ENCODE measurements around the gene NINJ2.
A peak's percentile ranks its signal among the peaks of the same experiment; 100 is the strongest.

The NINJ2 gene

DNA sequence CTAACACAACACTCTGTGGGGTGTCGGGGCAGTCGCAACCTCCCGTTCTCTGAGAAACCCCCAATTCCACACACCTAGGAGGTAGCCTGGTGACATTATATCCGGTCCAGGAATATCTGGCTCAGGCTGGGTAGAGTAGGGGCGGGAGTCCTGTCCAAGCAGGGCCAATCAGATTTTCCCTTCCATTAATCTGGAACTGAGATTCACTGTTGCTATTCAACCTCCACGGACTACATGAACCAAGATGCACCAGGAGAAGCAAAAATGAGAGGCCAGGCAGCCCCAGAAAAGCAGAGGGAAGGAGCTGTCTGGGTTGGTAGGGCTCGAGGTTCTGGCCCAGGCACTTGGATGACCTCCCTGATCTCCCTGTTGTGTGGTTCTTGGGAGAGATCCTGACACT lies 51.0 kb downstream of the NINJ2 start:
- 100% methylated on average over 3 of the region's 7 CpGs for WGBS (ENCODE audit: insufficient coverage)
- H3K27ac ChIP-seq (ENCODE audit: insufficient read depth in 1 of 2, low read depth in 1 of 2, low read length in 2 of 2, poor library complexity in 1 of 2, severe bottlenecking in 2 of 2), result no peak overlapping the region
- peaks cover 13 to 85% (median 65%) of the 10 kb centered on the region in 4 experiments for H3K4me1 ChIP-seq (ENCODE audit: control extremely low read depth in 1 of 4, control insufficient read depth in 4 of 4, insufficient read depth in 4 of 4, low read length in 3 of 4)
- CTCF ChIA-PET, result interaction anchor here (1.0 to 11.3 kb wide), 9 partner anchors 9 to 203 kb away, joined by 3 to 116 read pairs (median 4); no protein-coding TSS in a partner anchor
- no peak for DNase-seq
- H3K9me3 ChIP-seq (ENCODE audit: control extremely low read depth in 1 of 5, control insufficient read depth in 4 of 5, insufficient read depth in 2 of 5, low read depth in 1 of 5, low read length in 4 of 5), result no peaks in the 10 kb centered on the region
- POLR2A ChIA-PET, result no interaction called here
- H3K27me3 ChIP-seq (replicated peaks in 2 of 5; ENCODE audit: control insufficient read depth in 4 of 5, insufficient read depth in 5 of 5, low read length in 4 of 5), result no peaks in the 10 kb centered on the region
- H3K4me3 ChIP-seq (ENCODE audit: control insufficient read depth in 1 of 7, extremely low read depth in 1 of 7, insufficient read depth in 4 of 7, low read depth in 2 of 7, low read length in 6 of 7), result no peak overlapping the region
- no peaks in the 10 kb centered on the region for H3K36me3 ChIP-seq (ENCODE audit: control insufficient read depth in 4 of 4, insufficient read depth in 4 of 4, low read length in 3 of 4)

DNA sequence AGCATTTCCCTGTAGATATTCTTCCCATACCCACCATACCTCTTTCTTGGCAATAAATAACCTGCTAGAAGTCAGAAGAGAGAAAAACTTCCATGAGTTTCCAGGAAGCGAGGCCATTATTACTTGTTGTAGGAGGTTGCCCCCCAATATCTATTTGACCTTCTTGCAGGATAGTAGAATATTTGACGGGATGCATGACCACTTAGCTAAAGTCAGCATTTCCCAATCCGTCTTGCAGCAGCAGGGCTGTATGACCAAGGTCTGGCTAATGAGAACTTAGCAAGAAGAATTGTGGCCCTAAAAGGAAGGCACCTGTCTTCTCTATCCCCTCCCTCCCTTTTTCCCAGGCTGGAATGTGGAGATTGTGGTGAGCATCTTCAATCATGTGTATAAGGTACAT lies 51.5 kb downstream of the NINJ2 start:
- no peak for DNase-seq
- Histone ChIP-seq H3K36me3 (ENCODE audit: control insufficient read depth in 4 of 4, insufficient read depth in 4 of 4, low read length in 3 of 4) (no peaks in the 10 kb centered on the region), H3K9me3 (ENCODE audit: control extremely low read depth in 1 of 5, control insufficient read depth in 4 of 5, insufficient read depth in 2 of 5, low read depth in 1 of 5, low read length in 4 of 5) (no peaks in the 10 kb centered on the region), H3K4me1 (ENCODE audit: control extremely low read depth in 1 of 4, control insufficient read depth in 4 of 4, insufficient read depth in 4 of 4, low read length in 3 of 4) (peaks cover 14 to 85% (median 66%) of the 10 kb centered on the region in 4 experiments), H3K27ac (ENCODE audit: insufficient read depth in 1 of 2, low read depth in 1 of 2, low read length in 2 of 2, poor library complexity in 1 of 2, severe bottlenecking in 2 of 2) (peak overlapping the region in 1 of 2 experiments; percentile 37), H3K27me3 (replicated peaks in 2 of 5; ENCODE audit: control insufficient read depth in 4 of 5, insufficient read depth in 5 of 5, low read length in 4 of 5) (no peaks in the 10 kb centered on the region), H3K4me3 (ENCODE audit: control insufficient read depth in 1 of 7, extremely low read depth in 1 of 7, insufficient read depth in 4 of 7, low read depth in 2 of 7, low read length in 6 of 7) (no peak overlapping the region)
- ChIA-PET CTCF (interaction anchor here (1.0 to 11.3 kb wide), 8 partner anchors 9 to 203 kb away, joined by 3 to 116 read pairs (median 4); no protein-coding TSS in a partner anchor), POLR2A (no interaction called here)
- no CpG with 5 or more reads among the region's 3 CpGs for WGBS (ENCODE audit: insufficient coverage)

DNA sequence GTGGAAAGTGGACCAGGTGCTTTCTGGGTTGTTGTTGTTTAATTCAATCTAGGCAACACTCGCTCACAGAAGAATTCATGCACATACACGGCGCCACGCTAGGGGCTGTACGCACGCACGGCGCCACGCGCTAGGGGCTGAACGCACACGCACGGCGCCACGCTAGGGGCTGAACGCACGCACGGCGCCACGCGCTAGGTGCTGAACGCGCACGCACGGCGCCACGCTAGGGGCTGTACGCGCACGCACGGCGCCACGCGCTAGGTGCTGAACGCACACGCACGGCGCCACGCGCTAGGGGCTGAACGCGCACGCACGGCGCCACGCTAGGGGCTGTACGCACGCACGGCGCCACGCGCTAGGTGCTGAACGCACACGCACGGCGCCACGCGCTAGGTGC lies 54.3 kb downstream of the NINJ2 start:
- ChIA-PET CTCF (interaction anchor here (1.1 to 11.3 kb wide), 5 partner anchors 11 to 143 kb away, joined by 3 to 116 read pairs (median 8); partner anchors contain the start of gene WNK1), POLR2A (interaction anchor here (0.5 kb wide), 1 partner anchor 102 kb away, joined by 7 read pairs; no protein-coding TSS in a partner anchor)
- no peak for DNase-seq
- Histone ChIP-seq H3K27me3 (replicated peaks in 2 of 5; ENCODE audit: control insufficient read depth in 4 of 5, insufficient read depth in 5 of 5, low read length in 4 of 5) (no peaks in the 10 kb centered on the region), H3K27ac (ENCODE audit: insufficient read depth in 1 of 2, low read depth in 1 of 2, low read length in 2 of 2, poor library complexity in 1 of 2, severe bottlenecking in 2 of 2) (no peak overlapping the region), H3K4me3 (ENCODE audit: control insufficient read depth in 1 of 7, extremely low read depth in 1 of 7, insufficient read depth in 4 of 7, low read depth in 2 of 7, low read length in 6 of 7) (no peak overlapping the region), H3K9me3 (ENCODE audit: control extremely low read depth in 1 of 5, control insufficient read depth in 4 of 5, insufficient read depth in 2 of 5, low read depth in 1 of 5, low read length in 4 of 5) (no peaks in the 10 kb centered on the region), H3K36me3 (ENCODE audit: control insufficient read depth in 4 of 4, insufficient read depth in 4 of 4, low read length in 3 of 4) (no peaks in the 10 kb centered on the region), H3K4me1 (ENCODE audit: control extremely low read depth in 1 of 4, control insufficient read depth in 4 of 4, insufficient read depth in 4 of 4, low read length in 3 of 4) (peaks cover 13 to 78% (median 61%) of the 10 kb centered on the region in 4 experiments)
- 97% methylated on average over 58 of the region's 58 CpGs for WGBS (ENCODE audit: insufficient coverage)

DNA sequence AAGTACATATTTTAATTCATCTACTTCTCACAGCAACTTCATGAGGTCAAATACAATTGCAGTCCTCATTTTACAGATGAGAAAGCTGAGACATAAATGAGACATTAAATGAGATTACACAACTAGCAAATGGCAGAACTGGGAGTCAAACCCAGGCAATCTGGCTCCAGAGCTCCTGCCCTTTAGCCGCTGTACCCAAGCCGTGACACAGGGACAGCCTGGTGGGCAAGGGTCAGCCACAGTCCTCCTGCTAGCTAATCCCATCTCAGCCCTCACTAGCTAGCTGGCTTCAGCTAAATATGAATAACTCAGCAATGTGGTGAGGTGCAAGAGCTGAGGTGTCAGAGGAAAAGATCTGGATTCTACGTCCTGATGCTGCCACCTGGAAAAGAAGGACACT lies 54.8 kb downstream of the NINJ2 start:
- CTCF ChIA-PET, result interaction anchor here (1.0 to 11.3 kb wide), 7 partner anchors 10 to 39 kb away, joined by 3 to 116 read pairs (median 4); no protein-coding TSS in a partner anchor
- Histone ChIP-seq H3K9me3 (ENCODE audit: control extremely low read depth in 1 of 5, control insufficient read depth in 4 of 5, insufficient read depth in 2 of 5, low read depth in 1 of 5, low read length in 4 of 5) (no peaks in the 10 kb centered on the region), H3K27ac (ENCODE audit: insufficient read depth in 1 of 2, low read depth in 1 of 2, low read length in 2 of 2, poor library complexity in 1 of 2, severe bottlenecking in 2 of 2) (no peak overlapping the region), H3K27me3 (replicated peaks in 2 of 5; ENCODE audit: control insufficient read depth in 4 of 5, insufficient read depth in 5 of 5, low read length in 4 of 5) (no peaks in the 10 kb centered on the region), H3K36me3 (ENCODE audit: control insufficient read depth in 4 of 4, insufficient read depth in 4 of 4, low read length in 3 of 4) (no peaks in the 10 kb centered on the region), H3K4me3 (ENCODE audit: control insufficient read depth in 1 of 7, extremely low read depth in 1 of 7, insufficient read depth in 4 of 7, low read depth in 2 of 7, low read length in 6 of 7) (no peak overlapping the region), H3K4me1 (ENCODE audit: control extremely low read depth in 1 of 4, control insufficient read depth in 4 of 4, insufficient read depth in 4 of 4, low read length in 3 of 4) (peaks cover 13 to 77% (median 62%) of the 10 kb centered on the region in 4 experiments)
- no peak for DNase-seq
- POLR2A ChIA-PET, result no interaction called here
- WGBS (ENCODE audit: insufficient coverage), result 100% methylated on average over 3 of the region's 3 CpGs

DNA sequence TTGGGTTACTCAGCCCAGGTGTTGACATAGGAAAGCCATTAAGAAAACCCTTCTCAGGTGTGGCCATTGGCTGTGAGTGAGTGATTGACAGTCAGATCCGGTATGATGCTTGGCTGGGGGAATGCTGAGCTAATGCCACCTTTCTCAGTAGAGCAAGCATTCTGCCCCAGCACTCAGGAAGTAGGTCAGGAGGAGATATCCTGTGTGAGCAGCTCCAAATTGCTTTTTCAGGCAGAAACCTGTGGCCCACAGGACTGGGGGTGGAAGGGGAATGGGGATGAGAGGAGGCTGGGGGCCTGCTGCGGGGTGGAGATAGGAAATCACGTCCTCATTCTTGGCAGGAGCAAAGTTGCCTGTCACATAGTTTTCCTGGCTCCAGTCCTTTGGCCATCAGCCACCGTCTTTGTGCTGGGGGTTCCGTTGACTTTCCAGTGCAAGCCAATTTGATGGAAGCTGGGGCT lies 55.7 kb downstream of the NINJ2 start:
- CTCF ChIA-PET, result interaction anchor here (0.8 to 11.3 kb wide), 8 partner anchors 10 to 38 kb away, joined by 3 to 116 read pairs (median 4); no protein-coding TSS in a partner anchor
- Histone ChIP-seq H3K9me3 (ENCODE audit: control extremely low read depth in 1 of 5, control insufficient read depth in 4 of 5, insufficient read depth in 2 of 5, low read depth in 1 of 5, low read length in 4 of 5) (no peaks in the 10 kb centered on the region), H3K36me3 (ENCODE audit: control insufficient read depth in 4 of 4, insufficient read depth in 4 of 4, low read length in 3 of 4) (no peaks in the 10 kb centered on the region), H3K27ac (ENCODE audit: insufficient read depth in 1 of 2, low read depth in 1 of 2, low read length in 2 of 2, poor library complexity in 1 of 2, severe bottlenecking in 2 of 2) (no peak overlapping the region), H3K27me3 (replicated peaks in 2 of 5; ENCODE audit: control insufficient read depth in 4 of 5, insufficient read depth in 5 of 5, low read length in 4 of 5) (no peaks in the 10 kb centered on the region), H3K4me3 (ENCODE audit: control insufficient read depth in 1 of 7, extremely low read depth in 1 of 7, insufficient read depth in 4 of 7, low read depth in 2 of 7, low read length in 6 of 7) (peak overlapping the region in 1 of 7 experiments; percentile 11), H3K4me1 (ENCODE audit: control extremely low read depth in 1 of 4, control insufficient read depth in 4 of 4, insufficient read depth in 4 of 4, low read length in 3 of 4) (peaks cover 13 to 78% (median 65%) of the 10 kb centered on the region in 4 experiments)
- 15% methylated on average over 4 of the region's 5 CpGs for WGBS (ENCODE audit: insufficient coverage)
- POLR2A ChIA-PET, result no interaction called here
- DNase-seq, result no peak

DNA sequence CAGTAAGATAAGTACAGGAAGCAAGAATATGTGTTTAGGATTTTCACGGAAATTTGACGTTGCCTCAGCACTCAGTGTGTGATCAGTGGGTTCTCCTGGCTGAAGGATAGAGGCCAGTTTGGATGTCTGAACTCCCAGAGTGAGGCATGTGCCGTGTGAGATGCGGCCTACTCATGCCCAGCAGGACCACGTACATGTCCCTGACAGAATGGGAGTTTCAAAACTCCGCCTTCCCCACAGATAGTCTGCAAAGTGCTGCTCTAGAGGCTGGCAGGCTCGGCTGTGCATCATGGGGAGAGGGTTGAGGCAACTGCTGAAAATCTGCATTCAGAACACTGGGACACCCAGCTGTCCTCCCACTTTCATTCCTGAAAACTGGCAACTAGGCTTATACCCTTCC lies 58.3 kb downstream of the NINJ2 start:
- ChIA-PET POLR2A (no interaction called here), CTCF (interaction anchor here (1.5 to 2.9 kb wide), 2 partner anchors 13 to 34 kb away, joined by 7 to 14 read pairs; no protein-coding TSS in a partner anchor)
- peaks cover 9 to 58% (median 47%) of the 10 kb centered on the region in 4 experiments for H3K4me1 ChIP-seq (ENCODE audit: control extremely low read depth in 1 of 4, control insufficient read depth in 4 of 4, insufficient read depth in 4 of 4, low read length in 3 of 4)
- no peaks in the 10 kb centered on the region for H3K36me3 ChIP-seq (ENCODE audit: control insufficient read depth in 4 of 4, insufficient read depth in 4 of 4, low read length in 3 of 4)
- no peaks in the 10 kb centered on the region for H3K9me3 ChIP-seq (ENCODE audit: control extremely low read depth in 1 of 5, control insufficient read depth in 4 of 5, insufficient read depth in 2 of 5, low read depth in 1 of 5, low read length in 4 of 5)
- H3K27ac ChIP-seq (ENCODE audit: insufficient read depth in 1 of 2, low read depth in 1 of 2, low read length in 2 of 2, poor library complexity in 1 of 2, severe bottlenecking in 2 of 2), result no peak overlapping the region
- DNase-seq, result no peak
- H3K4me3 ChIP-seq (ENCODE audit: control insufficient read depth in 1 of 7, extremely low read depth in 1 of 7, insufficient read depth in 4 of 7, low read depth in 2 of 7, low read length in 6 of 7), result peak overlapping the region in 1 of 7 experiments; percentile 16
- H3K27me3 ChIP-seq (replicated peaks in 2 of 5; ENCODE audit: control insufficient read depth in 4 of 5, insufficient read depth in 5 of 5, low read length in 4 of 5), result no peaks in the 10 kb centered on the region
- WGBS (ENCODE audit: insufficient coverage), result 55% methylated on average over 7 of the region's 7 CpGs

DNA sequence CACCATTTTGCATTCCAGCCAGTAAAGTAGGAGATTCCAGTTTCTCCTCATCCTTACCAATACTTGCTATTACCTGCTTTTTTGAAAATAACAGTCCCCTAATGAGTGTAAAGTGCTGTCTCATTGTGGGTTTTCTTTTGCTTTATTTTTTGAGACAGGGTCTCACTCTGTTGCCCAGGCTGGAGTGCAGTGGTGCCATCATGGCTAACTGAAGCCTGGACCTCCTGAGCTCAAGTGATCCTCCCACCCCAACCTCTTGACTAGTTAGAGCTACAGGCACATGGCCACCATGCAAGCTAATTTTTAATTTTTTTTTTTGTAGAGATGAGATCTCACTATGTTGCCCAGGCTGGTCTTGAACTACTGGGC lies 60.6 kb downstream of the NINJ2 start:
- ChIA-PET CTCF (interaction anchor here (0.8 to 1.6 kb wide), 4 partner anchors 9 to 32 kb away, joined by 3 to 5 read pairs (median 4); no protein-coding TSS in a partner anchor), POLR2A (no interaction called here)
- Histone ChIP-seq H3K36me3 (ENCODE audit: control insufficient read depth in 4 of 4, insufficient read depth in 4 of 4, low read length in 3 of 4) (no peaks in the 10 kb centered on the region), H3K27me3 (replicated peaks in 2 of 5; ENCODE audit: control insufficient read depth in 4 of 5, insufficient read depth in 5 of 5, low read length in 4 of 5) (no peaks in the 10 kb centered on the region), H3K27ac (ENCODE audit: insufficient read depth in 1 of 2, low read depth in 1 of 2, low read length in 2 of 2, poor library complexity in 1 of 2, severe bottlenecking in 2 of 2) (no peak overlapping the region), H3K4me1 (ENCODE audit: control extremely low read depth in 1 of 4, control insufficient read depth in 4 of 4, insufficient read depth in 4 of 4, low read length in 3 of 4) (peaks cover 10 to 57% (median 39%) of the 10 kb centered on the region in 4 experiments), H3K9me3 (ENCODE audit: control extremely low read depth in 1 of 5, control insufficient read depth in 4 of 5, insufficient read depth in 2 of 5, low read depth in 1 of 5, low read length in 4 of 5) (no peaks in the 10 kb centered on the region), H3K4me3 (ENCODE audit: control insufficient read depth in 1 of 7, extremely low read depth in 1 of 7, insufficient read depth in 4 of 7, low read depth in 2 of 7, low read length in 6 of 7) (no peak overlapping the region)
- DNase-seq, result no peak

All from common myeloid progenitor, CD34-positive (primary cell).